ENCODE data around the gene ADGRL3.
"Not testable (repeated sequence)": the region's sequence is repeated elsewhere in the genome, so short reads cannot be mapped to it uniquely, and the experiment has no call there.

The ADGRL3 gene

GRCh38 chr4:61203436-61203790 is 3.3 kb downstream of the ADGRL3 start:
- intact Hi-C loops (cut with DNase I): no loop called here
- DNase-seq: no peak

- no peak for DNase-seq
- intact Hi-C loops (cut with DNase I): no loop called here
Measured at GRCh38 chr4:61204353-61205060, 4.4 kb downstream of the ADGRL3 start.

- intact Hi-C loops (cut with DNase I): no loop called here
- no peak for DNase-seq
Measured at GRCh38 chr4:61205066-61205465, 4.9 kb downstream of the ADGRL3 start.

GRCh38 chr4:61207156-61207555 is 7.0 kb downstream of the ADGRL3 start:
- DNase-seq; intact Hi-C loops (cut with DNase I): not testable (repeated sequence)

GRCh38 chr4:61210186-61210939 is 10.2 kb downstream of the ADGRL3 start:
- DNase-seq: peak in 32 of 42 donors; percentile 20 to 81 (median 52)
- intact Hi-C loops (cut with DNase I): no loop called here

GRCh38 chr4:61211781-61212180 is 11.7 kb downstream of the ADGRL3 start:
- intact Hi-C loops (cut with DNase I): no loop called here
- no peak for DNase-seq

GRCh38 chr4:61212788-61213187 is 12.7 kb downstream of the ADGRL3 start:
- no peak for DNase-seq

GRCh38 chr4:61214680-61215079 is 14.6 kb downstream of the ADGRL3 start:
- DNase-seq: no peak
- intact Hi-C loops (cut with DNase I): no loop called here

More at GRCh38 chr4:61212788-61213187, 12.7 kb downstream of the ADGRL3 start:
- intact Hi-C loops (cut with DNase I): no loop called here

- intact Hi-C loops (cut with DNase I): no loop called here
- no peak for DNase-seq
Measured at GRCh38 chr4:61217222-61217621, 17.1 kb downstream of the ADGRL3 start.

- intact Hi-C loops (cut with DNase I): no loop called here
- DNase-seq: no peak
Measured at GRCh38 chr4:61220556-61220955, 20.4 kb downstream of the ADGRL3 start.

GRCh38 chr4:61223385-61223784 is 23.3 kb downstream of the ADGRL3 start:
- intact Hi-C loops (cut with DNase I): no loop called here

GRCh38 chr4:61224573-61224972 is 24.4 kb downstream of the ADGRL3 start:
- intact Hi-C loops (cut with DNase I): no loop called here
- peak in 3 of 42 donors; percentile 28 to 54 (median 44) for DNase-seq

More at GRCh38 chr4:61223385-61223784, 23.3 kb downstream of the ADGRL3 start:
- no peak for DNase-seq

GRCh38 chr4:61225656-61226055 is 25.5 kb downstream of the ADGRL3 start:
- DNase-seq: no peak

GRCh38 chr4:61231421-61231820 is 31.3 kb downstream of the ADGRL3 start:
- DNase-seq: peak in 15 of 42 donors; percentile 17 to 67 (median 47)
- intact Hi-C loops (cut with DNase I): no loop called here

More at GRCh38 chr4:61225656-61226055, 25.5 kb downstream of the ADGRL3 start:
- intact Hi-C loops (cut with DNase I): no loop called here

- no peak for DNase-seq
- intact Hi-C loops (cut with DNase I): no loop called here
Measured at GRCh38 chr4:61239250-61239649, 39.1 kb downstream of the ADGRL3 start.

- DNase-seq: no peak
- intact Hi-C loops (cut with DNase I): no loop called here
Measured at GRCh38 chr4:61243962-61244361, 43.8 kb downstream of the ADGRL3 start.

- peak in 2 of 42 donors; percentile 29 to 47 for DNase-seq
- intact Hi-C loops (cut with DNase I): no loop called here
Measured at GRCh38 chr4:61245069-61245714, 45.1 kb downstream of the ADGRL3 start.

- DNase-seq: no peak
- intact Hi-C loops (cut with DNase I): no loop called here
Measured at GRCh38 chr4:61246034-61246433, 45.9 kb downstream of the ADGRL3 start.

GRCh38 chr4:61248705-61249104 is 48.6 kb downstream of the ADGRL3 start:
- intact Hi-C loops (cut with DNase I): no loop called here
- no peak for DNase-seq

GRCh38 chr4:61251129-61251528 is 51.0 kb downstream of the ADGRL3 start:
- intact Hi-C loops (cut with DNase I): no loop called here
- no peak for DNase-seq
